ENCODE data around the gene ANO8.
"Not testable (repeated sequence)": the region's sequence is repeated elsewhere in the genome, so short reads cannot be mapped to it uniquely, and the experiment has no call there.

Gene ANO8

DNA sequence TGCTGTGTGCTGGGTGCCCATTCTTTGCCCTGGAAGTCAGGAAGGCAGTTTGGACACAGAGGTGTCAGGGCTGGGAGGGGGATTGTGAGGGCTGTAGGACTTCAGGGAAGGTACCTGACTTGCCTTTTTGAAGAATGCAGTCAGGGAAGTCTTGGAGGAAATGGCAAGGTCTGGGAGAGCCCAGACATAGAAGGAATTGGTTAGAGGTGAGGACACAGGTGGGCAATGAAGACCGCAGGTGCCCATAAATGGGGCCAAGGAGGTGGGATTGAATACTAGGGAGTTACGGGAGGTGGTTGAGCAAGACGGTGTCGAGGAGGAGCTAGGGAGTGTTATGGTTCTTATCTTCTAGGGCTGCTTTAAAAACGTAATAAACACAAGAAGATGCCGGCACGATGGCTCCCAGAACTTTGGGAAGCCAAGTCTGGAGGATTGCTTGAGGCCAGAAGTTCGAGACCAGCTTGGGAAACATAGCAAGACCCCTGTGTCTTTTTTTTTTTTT lies 26.7 kb downstream of the ANO8 start:
- DNase-seq, result no peak

DNA sequence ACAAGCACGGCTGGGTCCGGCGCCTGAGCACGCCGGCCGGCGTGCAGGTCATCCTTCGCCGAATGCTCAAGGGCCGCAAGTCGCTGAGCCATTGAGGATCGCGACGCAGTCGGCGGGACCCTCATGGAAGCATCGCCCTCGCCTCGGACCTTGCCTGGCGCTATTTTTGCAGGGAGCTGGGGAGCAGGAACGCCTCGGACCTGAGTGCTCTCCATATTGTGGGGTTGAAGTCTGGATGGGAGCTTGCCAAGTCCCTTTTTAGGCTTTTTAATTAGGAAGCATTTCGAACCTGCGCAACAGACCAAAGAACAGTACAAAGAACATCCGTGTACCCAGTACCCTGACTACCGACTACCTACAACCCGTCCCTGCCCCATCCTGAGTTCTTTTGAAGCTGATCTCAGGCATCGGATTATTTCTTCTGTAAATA lies 28.4 kb downstream of the ANO8 start:
- no peak for DNase-seq

- DNase-seq, result peak; percentile 99
Observed at GRCh38 chr19:17305517-17306284, 29.0 kb downstream of the ANO8 start, which contains the start of gene MRPL34. TSS of gene MRPL34 (plus strand) at chr19:17305872. CDS start at chr19:17305893, 21 bp downstream.

GRCh38 chr19:17305216-17305516 lies 29.5 kb downstream of the ANO8 start:
- no peak for DNase-seq

- no peak for DNase-seq
Observed at GRCh38 chr19:17304386-17305215, 30.1 kb downstream of the ANO8 start.

- no peak for DNase-seq
Observed at GRCh38 chr19:17303940-17304267, 30.8 kb downstream of the ANO8 start.

DNA sequence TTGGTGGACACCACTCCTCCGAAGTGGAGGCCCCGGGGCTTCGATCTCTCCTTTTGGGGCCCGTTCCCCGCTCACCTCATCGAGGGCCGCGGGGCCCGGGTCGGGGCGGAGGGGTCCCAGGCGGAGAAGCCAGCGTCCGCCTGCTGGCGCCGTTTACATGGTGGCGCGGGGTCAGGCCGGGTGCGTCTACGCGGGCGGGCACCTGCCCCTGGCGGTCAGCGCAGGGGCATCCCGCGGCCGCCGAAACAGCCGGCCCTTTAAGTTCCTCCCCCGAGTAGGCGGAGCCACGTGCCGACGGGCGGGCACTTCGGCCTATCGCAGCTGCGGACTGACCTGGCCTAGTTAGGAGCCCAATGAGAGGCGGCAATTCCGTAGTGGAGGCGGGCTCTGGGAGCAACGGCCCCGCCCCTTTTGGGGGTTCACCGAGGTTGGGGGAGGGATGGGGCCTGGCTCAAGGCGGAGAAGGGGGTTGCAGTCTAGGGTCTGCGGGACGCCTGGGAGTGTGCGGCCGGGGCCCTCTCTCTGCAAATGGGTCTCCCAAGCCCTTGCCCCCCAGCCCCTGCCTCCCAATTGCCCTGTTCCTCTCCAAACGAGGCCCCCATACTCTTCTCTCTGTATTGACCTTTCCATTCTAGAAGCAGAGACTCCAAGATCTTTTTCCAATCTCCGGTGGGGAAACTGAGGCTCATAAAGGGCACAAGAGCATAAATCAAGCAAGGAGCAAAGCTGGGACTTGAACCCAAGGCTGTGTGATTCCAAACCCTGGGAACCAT lies 31.3 kb downstream of the ANO8 start, which contains the start of gene ABHD8:
Gene ABHD8, minus strand, starts transcription at position 259 of the 773 bp plus-strand sequence. CDS start 1,809 bp downstream, outside the sequence.
- peak; percentile 95 for DNase-seq

DNA sequence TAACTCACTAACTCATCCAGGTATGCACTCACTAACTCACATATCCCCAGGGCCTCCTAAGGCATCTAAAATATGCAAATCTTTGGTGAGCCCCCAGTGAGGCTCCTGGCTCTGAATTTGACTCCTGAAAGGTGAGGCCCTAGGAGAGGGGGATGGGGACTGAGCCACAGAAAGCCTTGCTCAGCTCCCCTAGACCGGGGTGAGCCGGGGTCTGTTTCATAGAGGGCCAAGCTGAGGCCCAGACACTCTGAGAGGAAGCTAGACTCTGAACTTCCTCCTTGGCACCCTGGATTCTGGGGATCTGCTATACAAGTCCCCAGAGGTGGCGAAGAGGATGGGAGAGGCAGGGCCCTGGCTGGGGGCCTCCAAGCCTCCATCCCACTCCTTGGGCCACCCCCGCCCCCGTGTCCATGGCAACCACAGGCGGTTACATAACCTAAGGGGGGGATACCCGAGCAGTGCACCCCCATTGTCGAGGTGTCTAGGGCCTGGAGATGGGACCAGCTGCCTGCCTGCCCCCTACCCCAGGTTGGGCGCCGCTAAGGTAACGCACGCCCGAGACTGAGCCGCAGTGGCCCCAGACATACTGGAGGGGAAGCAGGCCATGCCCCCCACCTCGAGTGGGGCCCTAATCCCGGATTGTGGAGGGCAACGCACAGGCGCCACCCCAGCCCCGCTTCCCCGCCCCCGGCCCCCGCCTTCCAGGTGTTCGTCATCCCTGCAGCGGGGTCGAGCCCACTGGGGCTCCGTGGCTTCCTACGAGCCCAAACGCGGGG lies 32.1 kb downstream of the ANO8 start:
- DNase-seq, result peak in 1 of 2 donors; percentile 35

GRCh38 chr19:17300992-17301619 lies 33.5 kb downstream of the ANO8 start:
- no peak for DNase-seq

- DNase-seq, result no peak
Observed at GRCh38 chr19:17296976-17297375, 37.7 kb downstream of the ANO8 start.

- DNase-seq, result no peak
Observed at GRCh38 chr19:17296273-17296672, 38.4 kb downstream of the ANO8 start.

- not testable (repeated sequence) for DNase-seq
Observed at GRCh38 chr19:17295551-17295950, 39.1 kb downstream of the ANO8 start.

DNA sequence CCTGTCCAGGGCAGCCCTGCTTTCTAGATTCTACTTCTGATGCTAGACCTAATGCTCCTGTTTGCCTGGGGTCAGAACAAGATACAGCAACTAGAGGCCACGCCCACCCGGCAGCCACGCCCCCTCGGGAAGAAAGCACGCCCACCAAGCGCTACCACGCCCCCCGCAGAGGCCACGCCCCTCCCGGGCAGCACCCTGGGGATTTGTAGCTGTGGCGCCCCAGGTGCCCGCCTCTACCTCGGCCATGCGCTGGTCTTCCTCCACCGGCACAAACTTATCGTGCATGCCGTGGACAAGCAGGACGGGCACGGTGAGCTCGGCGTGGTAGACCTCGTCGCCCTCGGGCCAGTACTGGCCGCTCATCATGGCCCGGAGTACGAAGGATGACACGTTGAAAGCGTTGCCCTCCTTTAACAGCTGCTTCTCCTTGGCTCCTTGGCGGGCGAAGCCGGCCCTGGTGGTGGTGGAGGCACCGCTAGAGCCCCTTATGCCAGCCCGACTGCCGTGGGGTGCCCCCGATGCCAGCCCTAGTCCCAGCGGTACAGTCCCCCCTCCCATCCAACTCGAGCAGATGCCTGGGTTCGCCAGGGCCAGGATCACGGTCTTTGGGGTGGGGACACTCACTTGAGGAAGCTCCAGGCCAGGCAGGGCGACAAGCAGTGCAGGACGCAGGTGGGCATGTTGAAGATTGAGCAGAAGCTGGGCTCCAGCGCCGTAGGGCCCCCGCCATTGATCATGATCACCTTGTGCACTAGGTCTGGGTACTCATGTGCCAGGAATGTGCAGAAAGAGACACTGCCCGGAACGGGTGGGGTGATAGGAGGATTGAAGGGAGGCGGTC lies 40.4 kb downstream of the ANO8 start:
- peak; percentile 41 to 58 for DNase-seq

DNA sequence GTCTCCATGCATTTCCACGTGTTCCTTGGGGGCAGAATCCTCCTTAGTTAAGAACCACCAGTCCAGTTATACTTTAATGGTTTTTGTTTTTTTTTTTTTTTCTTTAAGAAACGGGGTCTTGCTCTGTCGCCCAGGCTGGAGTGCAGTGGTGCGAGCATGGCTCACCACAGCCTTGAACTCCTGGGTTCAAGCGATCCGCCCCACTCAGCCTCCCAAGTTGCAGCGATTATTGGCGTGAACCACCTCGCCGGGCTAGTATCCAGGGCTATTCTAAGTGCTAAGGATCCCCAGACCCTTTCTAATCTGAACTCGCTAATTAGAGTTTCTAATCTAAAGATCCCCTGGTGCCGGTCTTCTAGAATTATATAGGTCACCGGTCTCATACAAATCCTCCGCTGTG lies 41.0 kb downstream of the ANO8 start:
- no peak for DNase-seq

- peak; percentile 84 to 88 for DNase-seq
Observed at GRCh38 chr19:17292301-17293074, 42.2 kb downstream of the ANO8 start.

DNA sequence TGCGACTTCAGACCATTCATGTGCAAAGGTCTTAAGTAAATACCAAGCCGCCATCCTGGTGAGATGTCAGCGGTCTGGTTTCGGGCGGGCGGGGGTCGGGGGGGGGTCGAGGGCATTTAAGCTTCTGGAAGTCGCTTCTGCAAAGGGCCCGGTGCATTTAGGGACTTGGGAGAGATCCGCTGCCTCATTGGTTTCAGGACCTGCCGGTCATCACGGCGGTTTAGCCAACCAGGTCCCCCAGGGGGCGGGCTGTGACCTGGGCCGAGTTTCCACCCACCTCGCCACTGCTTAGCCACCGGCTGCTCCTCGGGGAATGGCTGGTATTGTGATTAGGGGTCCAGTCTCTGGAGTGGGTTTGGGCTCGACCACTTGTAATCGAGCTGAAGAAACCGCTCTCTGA lies 45.2 kb downstream of the ANO8 start:
- DNase-seq, result peak; percentile 39 to 64

DNA sequence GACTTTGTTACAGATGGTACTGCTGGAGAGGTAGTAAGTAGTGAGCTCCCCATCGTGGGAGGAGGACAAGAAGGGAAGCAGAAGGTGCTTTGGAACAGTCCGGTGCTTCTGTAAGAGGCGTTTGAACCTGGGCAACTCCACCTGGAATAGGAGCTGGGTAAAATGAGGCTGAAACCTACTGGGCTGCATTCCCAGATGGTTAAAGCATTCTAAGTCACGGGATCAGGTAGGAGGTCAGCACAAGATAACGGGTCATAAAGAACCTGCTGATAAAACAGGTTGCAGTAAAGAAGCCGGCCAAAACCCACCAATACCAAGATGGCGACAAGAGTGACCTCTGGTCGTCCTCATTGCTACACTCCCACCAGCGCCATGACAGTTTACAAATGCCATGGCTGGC lies 47.9 kb downstream of the ANO8 start:
- no peak for DNase-seq

- no peak for DNase-seq
Observed at GRCh38 chr19:17286263-17286662, 48.4 kb downstream of the ANO8 start.

GRCh38 chr19:17285415-17286135 lies 49.1 kb downstream of the ANO8 start:
- DNase-seq, result no peak

Measured in CD4-positive, alpha-beta T cell treated with Interleukin-4 for 1 hour (primary cell).